Stimulated activated CD4-positive, alpha-beta T cell treated with anti-CD3 and anti-CD28 coated beads, Interleukin-4, amount 100 ng/mL, for 48 hours (primary cell): ENCODE data around the gene KRTAP2-1.
"Not testable (repeated sequence)": the region's sequence is repeated elsewhere in the genome, so short reads cannot be mapped to it uniquely, and the experiment has no call there.

ENCODE experiments used
- DNase-seq, 2 donors: peaks; one replicate each; pipeline ENCODE4 v3.0.0-alpha.2; 2020; ENCODE audit warnings: low read depth in 2 of 2

KRTAP2-1 gene

GRCh38 chr17:41057547-41057946 is 10.4 kb upstream of the KRTAP2-1 start:
- no peak for DNase-seq

GRCh38 chr17:41055130-41055529 is 8.0 kb upstream of the KRTAP2-1 start, which contains the start of gene KRTAP2-2:
Gene KRTAP2-2 (minus strand): TSS chr17:41055230. CDS start chr17:41055211, 19 bp downstream.
- not testable (repeated sequence) for DNase-seq

- DNase-seq, result not testable (repeated sequence)
Observed at GRCh38 chr17:41054556-41054955, 7.4 kb upstream of the KRTAP2-1 start.

GRCh38 chr17:41054025-41054424 is 6.9 kb upstream of the KRTAP2-1 start:
- no peak for DNase-seq

GRCh38 chr17:41052566-41052965 is 5.5 kb upstream of the KRTAP2-1 start:
- no peak for DNase-seq

GRCh38 chr17:41049110-41049509 is 2.0 kb upstream of the KRTAP2-1 start:
- no peak for DNase-seq

GRCh38 chr17:41048441-41048840 is 1.3 kb upstream of the KRTAP2-1 start:
- DNase-seq, result no peak

GRCh38 chr17:41042953-41043352 is 4.2 kb downstream of the KRTAP2-1 start:
- DNase-seq, result no peak

GRCh38 chr17:41040783-41041571 is 6.1 kb downstream of the KRTAP2-1 start, which contains the start of gene KRTAP1-1:
Gene KRTAP1-1 (minus strand): TSS chr17:41041450. CDS start chr17:41041397, 53 bp downstream.
- not testable (repeated sequence) for DNase-seq

- DNase-seq, result no peak
Observed at GRCh38 chr17:41037853-41038350, 9.2 kb downstream of the KRTAP2-1 start.

GRCh38 chr17:41034346-41034935 is 12.7 kb downstream of the KRTAP2-1 start, which contains the start of gene KRTAP1-3:
Gene KRTAP1-3 (minus strand): TSS chr17:41034874. CDS start chr17:41034821, 53 bp downstream.
- DNase-seq, result not testable (repeated sequence)

- DNase-seq, result no peak
Observed at GRCh38 chr17:41029633-41030245, 17.4 kb downstream of the KRTAP2-1 start, which contains the start of gene KRTAP1-4. Gene KRTAP1-4 (minus strand): TSS chr17:41030195. CDS start chr17:41030078, 117 bp downstream.

- DNase-seq, result no peak
Observed at GRCh38 chr17:41026715-41027471, 20.2 kb downstream of the KRTAP2-1 start, which contains the start of gene KRTAP1-5. Gene KRTAP1-5 (minus strand): TSS chr17:41027208. CDS start chr17:41027155, 53 bp downstream.

GRCh38 chr17:41024697-41025096 is 22.4 kb downstream of the KRTAP2-1 start:
- DNase-seq, result no peak

GRCh38 chr17:41020336-41020735 is 26.8 kb downstream of the KRTAP2-1 start:
- no peak for DNase-seq

- DNase-seq, result no peak
Observed at GRCh38 chr17:41019415-41019814, 27.7 kb downstream of the KRTAP2-1 start.

- no peak for DNase-seq
Observed at GRCh38 chr17:41018541-41018940, 28.6 kb downstream of the KRTAP2-1 start.

- DNase-seq, result no peak
Observed at GRCh38 chr17:41016578-41017215, 30.4 kb downstream of the KRTAP2-1 start.

GRCh38 chr17:41015454-41015853 is 31.7 kb downstream of the KRTAP2-1 start:
- no peak for DNase-seq

- no peak for DNase-seq
Observed at GRCh38 chr17:41013606-41014005, 33.5 kb downstream of the KRTAP2-1 start.

GRCh38 chr17:41013181-41013580 is 33.9 kb downstream of the KRTAP2-1 start:
- DNase-seq, result no peak
